Measurements from ENCODE around the gene HTR6.
A peak's percentile ranks its signal among the peaks of the same experiment; 100 is the strongest.

HTR6 gene

GRCh38 chr1:19689856-19690255 is 25.2 kb downstream of the HTR6 start:
- DNase-seq, result no peak

DNA sequence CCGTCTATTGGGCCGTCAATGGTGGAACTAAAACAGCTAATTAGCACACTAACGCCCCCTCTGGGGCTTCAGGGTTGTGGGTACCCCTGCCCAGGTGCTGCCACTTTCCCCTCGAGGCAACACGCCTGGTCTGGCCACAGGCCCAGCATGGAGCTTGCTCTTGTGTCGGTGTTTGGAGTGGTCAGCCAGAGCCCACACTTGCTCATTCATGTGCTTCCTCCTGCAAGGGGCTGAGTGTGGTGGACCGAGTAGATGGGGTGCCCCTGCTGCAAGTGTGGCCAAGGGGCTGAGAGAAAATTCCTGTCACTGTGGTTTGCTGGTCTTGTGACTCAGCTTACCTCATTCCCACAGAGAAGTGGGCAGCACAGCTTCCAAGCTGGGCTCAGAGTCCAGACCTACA is 25.7 kb downstream of the HTR6 start:
- no peak for DNase-seq

DNA sequence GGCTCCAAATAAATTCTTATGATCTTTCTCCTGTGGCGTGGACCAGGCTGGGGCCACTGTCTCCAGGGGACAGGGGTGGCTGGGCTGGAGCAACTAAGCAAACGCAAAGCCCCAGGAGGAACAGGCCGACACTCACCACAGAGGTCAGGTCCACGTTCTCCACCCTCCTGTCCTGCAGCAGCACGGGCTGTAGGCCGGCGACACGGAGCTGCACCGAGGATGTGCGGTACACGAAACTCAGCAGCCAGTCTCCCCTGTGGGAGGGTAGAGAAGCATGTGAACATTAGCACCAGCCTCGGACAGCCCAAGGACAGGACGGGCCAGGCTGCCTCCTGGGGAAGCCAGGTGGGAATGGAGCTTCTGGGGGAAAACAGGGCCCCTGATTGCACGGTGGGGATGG is 29.6 kb downstream of the HTR6 start:
- no peak for DNase-seq

- no peak for DNase-seq
These were observed 31.1 kb downstream of the HTR6 start for GRCh38 chr1:19695772-19696171.

- no peak for DNase-seq
These were observed 32.1 kb downstream of the HTR6 start for GRCh38 chr1:19696820-19697219.

GRCh38 chr1:19698181-19698580 is 33.5 kb downstream of the HTR6 start:
- DNase-seq, result no peak

DNA sequence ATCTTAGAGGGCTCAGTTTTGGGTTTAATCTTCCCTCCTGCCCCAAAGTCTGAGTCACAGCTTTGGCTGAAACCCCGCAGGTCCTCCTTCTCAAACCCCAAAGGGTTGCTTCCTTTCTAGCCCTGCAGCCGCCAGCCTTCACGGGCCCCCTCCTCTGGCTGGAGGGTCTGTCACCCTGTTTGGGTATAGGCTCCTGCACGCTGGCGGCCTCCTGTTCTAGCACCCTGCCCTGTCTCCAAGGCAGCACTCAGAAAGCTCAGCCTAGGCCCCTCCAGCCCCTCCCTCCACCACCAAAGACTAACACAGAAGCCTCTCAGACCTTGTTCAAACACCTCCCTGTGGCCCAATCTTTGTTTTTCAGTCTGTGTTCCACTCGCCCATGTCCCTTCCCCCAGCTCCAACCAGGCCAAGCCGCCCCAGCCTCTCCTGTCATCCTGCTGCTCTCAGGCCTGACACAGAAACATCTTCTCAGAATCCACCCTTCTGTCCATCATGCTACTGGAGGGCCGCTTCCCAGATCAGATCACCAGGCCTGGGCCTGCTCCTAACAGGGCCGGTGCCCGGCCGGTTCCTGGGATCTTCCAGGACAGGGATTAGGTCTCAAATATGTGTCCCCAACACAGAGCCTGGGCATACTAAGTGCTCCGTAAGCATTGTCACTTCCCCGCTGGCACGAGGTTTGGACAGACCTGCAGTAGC is 35.6 kb downstream of the HTR6 start:
- DNase-seq, result no peak

- no peak for DNase-seq
These were observed 38.6 kb downstream of the HTR6 start for GRCh38 chr1:19703280-19703679.

DNA sequence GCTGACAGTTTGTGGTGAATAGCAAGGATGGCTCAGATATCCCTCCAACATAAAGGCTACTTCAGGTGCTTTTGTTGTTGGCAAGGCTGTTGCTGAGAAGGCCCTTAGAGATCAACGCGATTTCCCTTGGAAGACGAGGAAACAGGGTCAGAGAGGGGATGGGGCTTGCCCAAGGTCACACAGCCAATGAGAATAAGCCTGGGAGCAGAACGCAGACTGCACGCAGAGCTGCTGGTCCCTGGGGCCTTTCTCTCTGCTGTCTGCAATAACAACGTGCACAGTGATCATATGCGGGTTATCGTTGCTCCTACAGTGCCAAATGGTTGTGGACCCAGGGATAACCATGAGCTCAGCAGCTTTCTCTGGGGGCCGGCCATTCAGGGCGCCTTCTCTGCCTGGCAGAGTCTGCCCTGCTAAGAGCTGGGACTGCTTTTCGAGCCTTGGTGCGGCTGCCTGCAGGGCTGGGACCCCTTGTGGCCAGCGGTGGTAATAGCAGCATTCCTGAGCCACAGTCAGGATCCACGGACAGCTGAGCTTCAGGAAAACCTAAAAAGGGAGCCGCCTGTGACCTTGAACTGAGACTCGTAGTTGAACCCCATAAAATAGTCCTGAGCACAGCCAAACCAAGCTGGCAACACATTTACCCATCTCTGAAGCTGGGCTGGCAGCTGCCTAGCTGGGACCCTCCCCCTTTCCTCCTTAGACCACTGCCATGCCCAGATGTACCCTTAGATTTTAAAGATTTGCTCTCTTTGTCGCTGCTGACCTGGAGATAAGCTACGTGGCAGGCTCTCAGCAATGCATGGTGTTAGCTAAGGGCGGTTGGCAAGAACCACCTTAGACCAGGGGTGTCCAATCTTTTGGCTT is 39.8 kb downstream of the HTR6 start:
- DNase-seq, result peak; percentile 54

GRCh38 chr1:19705464-19705863 is 40.8 kb downstream of the HTR6 start:
- no peak for DNase-seq

DNA sequence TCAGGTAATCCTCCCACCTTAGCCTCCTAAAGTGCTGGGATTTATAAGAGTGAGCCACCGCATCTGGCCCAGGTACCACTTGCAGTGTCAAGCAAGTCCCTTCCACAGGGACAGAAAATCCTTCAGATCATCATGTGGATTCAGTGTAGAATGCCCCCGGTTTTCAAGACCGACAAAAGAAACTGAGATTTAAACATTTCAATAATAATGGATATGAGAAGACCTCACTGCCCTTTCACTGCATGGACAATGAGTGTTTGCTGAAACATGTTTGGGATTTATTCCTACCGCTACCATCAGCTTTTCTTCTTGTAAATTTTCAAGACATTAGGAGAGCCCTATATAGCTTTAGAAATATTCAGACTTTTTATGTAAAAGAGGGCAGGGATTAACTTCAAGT is 41.5 kb downstream of the HTR6 start:
- DNase-seq, result no peak

- DNase-seq, result no peak
These were observed 44.0 kb downstream of the HTR6 start for GRCh38 chr1:19708567-19709110.

DNA sequence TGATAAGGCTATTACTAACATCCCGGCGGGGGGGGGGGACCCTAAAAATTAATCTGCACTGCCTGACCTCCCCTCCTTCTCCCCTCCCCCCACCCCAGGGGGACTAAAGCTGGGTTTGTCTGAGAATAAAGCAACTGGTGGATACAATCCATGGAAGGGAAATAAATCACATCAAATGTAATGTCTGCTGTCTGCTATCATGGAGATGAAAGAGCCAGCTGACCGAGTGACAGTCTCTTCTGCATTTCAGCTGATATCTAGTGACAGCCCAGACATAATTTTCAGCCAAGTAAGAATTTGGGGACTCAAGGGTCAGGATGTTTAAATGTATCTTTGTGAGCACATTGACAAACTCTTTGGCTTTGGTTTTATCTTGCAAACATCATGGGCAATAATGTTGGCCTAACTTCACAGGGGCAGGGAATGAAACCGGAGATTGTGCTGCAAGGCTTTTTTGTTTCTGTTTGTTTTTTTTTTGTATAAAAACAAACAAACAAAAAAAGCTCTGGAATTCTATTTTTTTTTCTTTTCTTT is 44.7 kb downstream of the HTR6 start:
- DNase-seq, result no peak

DNA sequence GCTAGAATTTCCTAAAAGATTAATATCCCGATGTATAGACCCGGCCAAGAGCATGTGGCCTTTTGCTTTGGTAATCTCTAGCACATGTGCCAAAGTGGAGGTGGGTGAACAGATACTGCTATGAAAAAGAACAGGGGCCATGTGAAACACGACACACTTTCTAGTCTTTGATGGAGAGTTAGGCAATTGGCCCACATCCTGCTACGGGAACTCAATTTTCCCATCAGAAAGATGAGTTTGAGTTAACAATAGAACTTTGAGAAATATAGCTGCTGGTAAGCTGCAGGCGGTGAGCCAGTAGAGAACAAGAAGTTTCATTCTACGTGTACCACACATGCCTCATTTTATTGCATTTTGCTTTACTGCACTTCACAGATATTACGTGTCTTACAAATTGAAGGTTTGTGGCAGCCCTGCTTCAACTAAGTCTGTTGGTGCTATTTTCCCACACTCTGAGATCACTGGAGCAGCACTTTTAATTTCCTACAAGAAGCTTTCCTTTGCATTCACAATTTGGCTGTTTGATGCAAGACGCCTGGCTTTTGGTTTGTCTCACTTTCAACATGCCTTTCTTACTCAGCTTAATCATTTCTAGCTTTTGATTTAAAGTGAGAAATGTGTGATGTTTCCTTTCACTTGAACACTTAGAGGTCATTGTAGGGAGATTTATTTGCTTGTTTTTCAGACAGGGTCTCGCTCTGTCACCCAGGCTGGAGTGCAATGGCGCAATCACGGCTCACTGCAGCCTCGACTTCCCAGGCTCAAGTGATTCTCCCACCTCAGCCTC is 46.3 kb downstream of the HTR6 start:
- DNase-seq, result no peak

DNA sequence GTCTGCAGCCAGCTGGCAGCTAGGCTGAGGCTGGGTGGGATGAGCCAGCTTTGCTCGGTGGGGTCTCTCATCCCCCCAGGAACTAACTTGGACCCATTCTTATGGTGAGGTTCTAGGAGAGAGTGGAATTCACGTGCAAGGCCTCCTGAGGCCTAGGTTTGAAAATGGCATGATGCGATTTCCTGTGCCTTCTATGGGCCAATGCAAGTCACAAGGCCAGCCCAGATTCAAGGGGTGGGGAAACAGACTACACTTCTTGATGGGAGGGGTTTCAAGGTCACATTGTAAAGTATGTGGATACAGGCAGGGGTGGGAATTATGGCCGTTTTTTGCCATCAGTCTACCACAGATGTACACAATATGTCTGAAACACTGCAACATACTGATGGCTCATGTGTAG is 48.3 kb downstream of the HTR6 start:
- no peak for DNase-seq

GRCh38 chr1:19715334-19716203 is 50.9 kb downstream of the HTR6 start:
- DNase-seq, result peak; percentile 73

- no peak for DNase-seq
These were observed 52.8 kb downstream of the HTR6 start for GRCh38 chr1:19717467-19717866.

DNA sequence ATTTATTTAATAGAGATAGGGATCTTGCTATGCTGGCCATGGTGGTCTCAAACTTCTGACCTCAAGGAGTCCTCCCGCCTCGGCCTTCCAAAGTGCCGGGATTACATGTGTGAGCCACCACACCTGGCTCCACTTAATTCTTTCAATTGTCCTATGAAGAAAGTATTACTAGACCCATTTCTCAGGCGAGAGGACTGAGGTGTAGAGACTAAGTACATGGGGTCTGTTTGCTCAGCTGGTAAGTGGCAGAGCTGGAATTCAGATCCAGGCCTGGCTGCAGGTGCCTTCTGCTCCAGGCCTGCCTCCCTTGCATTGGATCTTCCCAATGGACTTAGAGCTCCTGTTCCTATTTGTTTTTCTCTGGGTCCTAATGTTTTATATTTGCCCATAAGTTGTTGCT is 55.5 kb downstream of the HTR6 start:
- no peak for DNase-seq

DNA sequence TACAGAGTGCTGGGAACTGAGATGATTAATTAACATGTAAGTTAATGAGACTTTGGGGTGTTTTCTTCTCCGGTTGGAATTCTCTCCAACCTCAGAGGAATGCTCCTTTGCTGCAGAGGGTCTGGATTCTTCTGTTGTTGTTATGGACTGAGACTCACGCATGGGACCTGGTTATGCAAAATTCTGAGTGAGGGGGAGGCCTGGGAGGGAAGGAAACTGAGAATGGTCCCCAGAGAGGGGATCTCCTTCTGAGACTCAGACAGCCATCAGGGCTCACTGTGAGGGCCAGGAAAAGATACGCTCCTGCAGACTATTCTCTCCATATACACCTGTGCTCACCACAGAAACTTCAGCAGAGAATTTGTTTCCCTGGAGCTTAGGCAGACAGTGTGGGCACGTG is 56.3 kb downstream of the HTR6 start:
- no peak for DNase-seq

DNA sequence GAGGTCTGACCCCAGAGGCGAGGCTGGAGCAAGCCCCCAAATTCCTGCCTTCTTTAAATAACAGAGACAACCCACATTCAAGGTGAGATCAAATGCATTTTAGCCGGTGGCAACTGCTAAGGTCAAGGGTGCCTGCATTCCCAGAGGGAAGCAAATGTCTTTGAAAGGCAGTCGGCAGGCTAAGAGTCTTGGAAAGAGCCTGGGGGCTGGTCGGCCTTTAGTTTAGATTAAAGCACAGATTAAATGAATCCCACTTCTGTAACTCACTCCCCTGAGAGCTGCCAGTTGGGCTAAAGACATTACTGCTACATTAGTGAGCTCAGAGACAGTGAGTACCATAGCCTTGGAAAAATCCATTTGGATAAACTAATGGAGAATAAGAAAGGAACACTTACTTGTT is 59.2 kb downstream of the HTR6 start:
- no peak for DNase-seq

DNA sequence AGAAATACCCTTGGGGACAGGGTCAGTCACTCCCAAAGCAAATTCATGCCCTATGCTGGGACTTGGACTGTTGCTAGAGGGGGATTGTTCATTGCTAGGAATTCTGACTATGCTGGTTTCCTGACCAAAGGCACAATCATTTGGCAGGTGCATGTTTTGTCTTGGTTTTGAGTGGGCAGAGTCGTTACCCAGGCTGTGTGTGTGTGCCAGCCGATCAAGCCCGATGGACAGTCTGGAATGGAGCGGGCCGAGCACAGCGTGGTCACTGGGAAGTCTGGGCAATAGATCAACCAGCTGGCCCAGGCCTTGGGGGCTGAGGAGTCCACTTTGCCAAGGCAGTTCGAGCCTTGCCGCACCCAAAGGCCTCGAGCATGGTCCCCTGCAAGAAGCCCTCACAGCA is 60.9 kb downstream of the HTR6 start:
- DNase-seq, result no peak

Measured in activated gamma-delta T cell treated with Interleukin-2 at 50 U/mL for 16 hours (primary cell).